Bone marrow (tissue), 2 donors: ENCODE results near the gene TOM1.

Source experiments
- DNase-seq, 2 donors: peaks; one replicate each; lab custom pipeline; 2025; lab: John Stamatoyannopoulos, UW

The TOM1 gene

DNA sequence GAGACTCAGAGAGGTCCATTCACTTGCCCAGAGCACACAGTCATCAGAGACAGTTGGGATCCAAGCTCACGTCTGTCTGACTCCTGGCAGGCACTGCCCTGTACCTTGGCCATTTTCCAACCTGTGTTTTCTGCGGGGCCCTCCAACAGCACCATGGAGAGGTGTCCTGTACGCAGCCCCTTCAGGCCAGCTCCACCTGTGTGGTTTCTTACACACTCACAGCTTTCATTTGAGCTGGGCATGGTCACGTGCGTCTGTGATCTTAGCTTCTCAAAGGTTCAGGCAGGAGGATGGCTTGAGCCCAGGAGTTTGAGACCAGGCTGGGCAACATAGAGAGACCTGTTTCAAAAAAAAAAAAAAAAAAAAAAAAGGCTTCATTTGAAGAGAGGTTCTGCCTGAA, 24.4 kb downstream of the TOM1 start:
- DNase-seq: no peak

GRCh38 chr22:35324762-35325161, 25.1 kb downstream of the TOM1 start:
- DNase-seq: no peak

DNA sequence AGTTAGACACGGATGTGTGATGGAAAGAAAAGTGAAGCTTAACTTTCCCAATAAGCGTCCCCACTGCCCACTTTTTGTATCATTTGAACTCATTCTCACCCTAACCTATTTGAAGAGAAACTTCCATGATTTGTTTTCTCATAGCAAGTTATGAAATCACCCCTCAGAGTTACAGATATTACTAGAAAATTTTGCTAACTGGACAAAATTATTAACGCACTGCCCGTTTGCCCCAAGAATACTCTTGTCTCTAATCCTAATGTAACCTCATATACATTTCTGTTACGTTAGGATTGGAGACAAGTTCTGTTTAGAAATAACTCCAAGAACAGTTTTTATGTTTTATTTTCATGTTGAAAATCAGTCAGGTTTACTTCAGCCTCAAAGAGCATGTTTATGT, 25.5 kb downstream of the TOM1 start:
- no peak for DNase-seq

DNA sequence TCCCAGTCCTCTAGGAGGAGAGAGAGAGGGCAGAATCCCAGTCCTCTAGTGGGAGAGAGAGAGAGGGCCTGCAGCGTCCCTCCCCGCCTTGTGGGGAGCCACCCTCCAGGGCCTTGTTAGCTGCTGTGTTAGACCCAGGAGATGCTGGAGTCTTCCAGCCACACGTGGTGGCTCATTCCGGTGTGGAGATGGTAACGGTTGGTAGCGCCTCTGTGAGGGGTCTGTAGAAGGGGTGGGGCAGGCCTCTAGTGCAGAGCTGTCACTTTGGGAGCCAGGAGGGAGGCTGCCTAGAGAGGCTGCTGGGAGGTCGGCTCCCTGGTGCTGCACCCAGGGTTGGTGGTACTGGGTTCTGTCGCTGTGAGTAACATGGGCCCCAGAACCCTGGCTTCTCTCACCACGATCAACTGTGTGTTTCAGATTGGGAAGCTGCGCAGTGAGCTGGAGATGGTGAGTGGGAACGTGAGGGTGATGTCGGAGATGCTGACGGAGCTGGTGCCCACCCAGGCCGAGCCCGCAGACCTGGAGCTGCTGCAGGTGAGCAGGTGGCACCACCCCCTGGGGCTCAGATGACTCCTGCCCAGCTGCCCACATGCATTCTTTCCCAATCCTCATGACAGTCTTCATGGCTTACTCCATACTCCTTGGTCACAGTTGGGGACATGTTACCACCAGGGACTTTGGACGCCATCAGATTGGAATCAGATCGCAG, 27.3 kb downstream of the TOM1 start:
- no peak for DNase-seq

GRCh38 chr22:35327690-35328471, 28.2 kb downstream of the TOM1 start:
- no peak for DNase-seq

DNA sequence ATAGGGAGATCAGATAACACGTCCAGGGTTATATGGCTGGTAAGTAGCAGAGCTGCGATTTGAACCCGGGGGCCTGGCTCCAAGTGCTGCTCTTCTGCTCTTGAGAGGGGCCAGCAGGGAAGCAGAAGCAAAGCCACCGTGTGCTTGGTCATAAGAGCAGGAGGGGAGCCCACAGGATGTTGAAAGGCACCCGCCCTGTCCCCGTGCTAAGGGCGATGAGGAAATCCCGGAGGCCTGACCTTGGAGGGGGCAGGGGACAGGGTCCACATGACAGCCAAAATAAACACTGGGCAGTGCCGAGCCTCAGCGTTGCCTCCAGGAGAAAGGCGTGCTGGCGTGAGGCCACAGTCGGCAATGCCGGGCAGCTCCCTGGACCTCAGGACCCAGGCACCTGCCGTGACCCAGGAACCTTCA, 28.8 kb downstream of the TOM1 start:
- DNase-seq: no peak

DNA sequence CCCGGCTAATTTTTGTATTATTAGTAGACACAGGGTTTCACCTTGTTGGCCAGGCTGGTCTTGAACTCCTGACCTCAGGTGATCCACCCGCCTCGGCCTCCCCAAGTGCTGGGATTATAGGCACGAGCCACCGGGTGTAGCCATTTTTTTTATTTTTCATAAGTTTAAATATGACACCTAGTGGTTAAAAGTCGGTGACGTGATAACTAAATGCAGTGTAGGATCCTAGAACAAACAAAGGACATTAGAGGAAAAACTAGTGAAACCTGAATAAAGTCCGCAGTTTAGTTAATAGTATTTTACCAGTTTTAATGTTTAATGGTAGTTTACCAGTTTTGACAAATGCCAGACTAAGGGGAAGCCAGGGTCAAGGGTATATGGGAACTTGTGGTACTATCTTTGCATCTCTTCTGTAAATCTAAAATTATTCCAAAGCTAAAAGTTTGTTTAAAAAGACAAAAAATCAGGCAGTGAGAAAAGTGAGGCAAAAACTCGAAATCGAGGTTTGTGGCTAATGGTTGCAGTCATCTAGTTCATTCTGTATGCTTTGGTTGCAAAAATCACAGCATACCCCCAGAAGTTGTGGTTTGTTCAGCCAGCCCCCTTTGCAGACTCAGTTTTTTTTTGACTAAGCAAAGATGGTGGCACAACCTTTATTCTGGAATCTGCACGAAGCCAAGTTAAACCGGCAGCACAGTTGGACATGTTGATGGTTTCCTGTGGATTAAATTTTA, 29.6 kb downstream of the TOM1 start:
- no peak for DNase-seq

- peak; percentile 44 to 64 for DNase-seq
Observed at GRCh38 chr22:35330258-35330861, 30.7 kb downstream of the TOM1 start.

DNA sequence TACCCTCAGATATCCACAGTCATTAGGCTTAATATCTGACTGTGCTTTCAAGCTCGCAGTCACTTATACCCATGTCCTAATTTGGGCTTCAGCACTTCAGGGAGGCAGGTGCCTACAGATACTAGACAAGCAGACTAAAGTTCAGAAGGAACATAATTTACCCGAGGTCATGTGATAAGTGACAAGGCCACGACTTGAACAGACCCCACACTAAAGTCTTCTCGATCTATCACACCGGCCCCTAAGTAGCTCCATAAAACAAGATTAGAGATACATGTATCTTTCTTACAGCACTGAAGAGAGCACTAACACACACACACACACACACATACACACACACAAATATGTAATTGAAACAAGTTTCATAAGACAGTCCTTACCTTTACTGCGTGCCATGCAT, 32.6 kb downstream of the TOM1 start:
- DNase-seq: no peak

- no peak for DNase-seq
Observed at GRCh38 chr22:35333220-35333619, 33.5 kb downstream of the TOM1 start.

GRCh38 chr22:35334004-35334403, 34.3 kb downstream of the TOM1 start:
- no peak for DNase-seq

- DNase-seq: no peak
Observed at GRCh38 chr22:35335468-35335867, 35.8 kb downstream of the TOM1 start.

DNA sequence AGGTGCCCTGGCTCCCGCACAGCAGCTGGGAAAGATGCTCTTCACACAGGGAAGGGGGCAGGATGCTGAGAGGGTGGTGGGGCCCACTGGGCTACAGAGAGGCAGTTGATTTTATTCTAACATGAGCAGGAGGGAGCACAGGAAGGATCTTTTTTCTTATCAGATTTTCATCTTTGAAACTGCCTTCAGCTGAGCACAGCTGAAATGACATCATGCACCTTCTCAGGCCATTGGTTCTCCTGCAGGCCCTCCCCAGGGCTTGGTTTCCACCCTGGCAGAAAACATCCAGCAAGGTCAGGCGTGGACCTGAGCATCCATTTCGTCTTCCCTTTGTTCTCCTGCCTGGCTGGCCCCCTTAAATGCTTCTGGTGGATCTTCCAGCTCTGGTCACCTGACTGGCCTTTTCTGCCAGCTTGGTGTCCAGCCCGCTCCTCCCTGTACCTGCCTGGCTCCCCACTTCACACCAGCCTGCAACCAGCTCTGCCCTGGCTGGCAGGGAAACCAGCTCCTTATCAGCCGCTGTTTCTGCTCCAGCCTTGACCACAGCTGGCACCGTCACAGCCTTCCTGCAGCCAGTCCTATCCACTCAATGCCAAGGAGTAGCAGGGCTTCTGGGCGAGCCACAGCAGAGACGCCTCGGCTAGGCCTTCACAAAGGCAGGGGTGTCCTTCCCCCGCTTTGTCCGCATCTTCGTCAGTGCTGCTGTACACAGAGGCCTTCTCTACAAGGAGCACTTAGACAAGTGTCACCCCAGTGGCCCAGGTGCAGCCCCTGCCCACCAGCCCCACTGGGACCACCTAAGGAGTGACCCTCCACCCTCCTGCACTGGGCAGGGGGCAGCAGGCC, 36.5 kb downstream of the TOM1 start:
- no peak for DNase-seq

GRCh38 chr22:35337932-35338331, 38.2 kb downstream of the TOM1 start:
- no peak for DNase-seq

- no peak for DNase-seq
Observed at GRCh38 chr22:35341090-35341874, 41.6 kb downstream of the TOM1 start.

GRCh38 chr22:35342390-35342789, 42.7 kb downstream of the TOM1 start:
- DNase-seq: no peak

DNA sequence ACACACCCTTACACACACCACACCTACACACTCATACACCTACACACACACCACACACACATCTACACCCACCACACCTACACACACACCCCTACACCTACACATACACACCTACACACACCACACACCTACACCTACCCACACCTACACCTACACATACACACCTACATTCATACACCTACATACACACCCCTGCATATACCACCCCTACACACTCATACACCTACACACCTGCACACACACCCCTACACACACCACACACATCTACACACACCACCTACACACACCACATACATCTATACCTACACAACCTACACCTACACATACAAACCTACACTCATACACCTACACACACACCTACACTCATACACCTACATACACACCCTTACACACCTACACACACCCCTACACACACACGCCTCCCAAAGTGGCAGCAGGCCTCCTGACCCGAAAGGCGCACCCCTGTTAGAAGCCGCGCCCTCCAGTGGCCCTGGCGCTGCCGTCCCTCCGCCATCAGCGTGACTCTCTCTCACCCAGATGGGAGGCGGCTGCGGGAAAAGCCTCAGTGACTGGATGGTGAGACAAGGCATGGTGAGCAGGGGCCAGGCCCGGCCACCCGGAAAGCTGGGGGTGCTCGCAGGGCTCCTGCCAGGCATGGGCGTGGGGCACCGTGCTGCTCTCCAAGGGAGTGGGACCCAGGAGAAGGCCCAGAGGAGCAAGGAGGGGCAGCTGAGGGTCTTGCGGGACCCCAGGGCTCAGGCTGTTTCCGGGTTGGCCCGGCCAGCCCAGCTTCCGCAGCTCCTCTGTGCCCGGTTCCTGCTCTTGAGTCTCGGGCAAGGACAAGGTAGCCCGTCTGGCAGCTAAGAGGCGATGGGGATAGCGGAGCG, 44.2 kb downstream of the TOM1 start:
- no peak for DNase-seq

GRCh38 chr22:35344956-35345690, 45.4 kb downstream of the TOM1 start:
- no peak for DNase-seq
